IPS DF 4.7 (cell line): Measurements from ENCODE around the gene CNIH3.
"Not testable (repeated sequence)": the region's sequence is repeated elsewhere in the genome, so short reads cannot be mapped to it uniquely, and the experiment has no call there.

ENCODE experiments used
- DNase-seq: peaks from one replicate; pipeline ENCODE4 v3.0.0-alpha.2; 2013; ENCODE audit warnings: low spot score; ENCODE audit errors: extremely low read depth

Gene CNIH3

GRCh38 chr1:224684979-224685425, 68.9 kb downstream of the CNIH3 start:
- no peak for DNase-seq

- DNase-seq: not testable (repeated sequence)
These were observed 70.0 kb downstream of the CNIH3 start for GRCh38 chr1:224686140-224686539.

DNA sequence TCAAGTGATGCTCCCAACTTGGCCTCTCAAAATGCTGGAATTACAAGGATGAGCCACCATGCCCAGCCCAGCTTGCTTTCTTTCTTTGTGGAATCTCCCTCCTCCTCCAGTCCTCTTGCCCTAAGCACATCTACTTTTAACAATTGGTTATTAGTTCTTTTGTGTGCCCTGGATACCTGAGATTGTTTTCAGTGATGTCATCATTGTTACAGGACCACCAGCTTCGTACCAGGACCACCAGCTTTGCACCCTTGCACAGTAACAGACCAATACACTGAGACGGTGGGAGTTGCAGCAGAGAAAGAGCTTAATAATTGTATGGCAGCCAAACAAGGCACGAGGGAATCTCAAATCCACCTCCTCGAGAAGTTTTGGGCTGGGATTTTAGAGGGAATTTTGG, 71.3 kb downstream of the CNIH3 start:
- no peak for DNase-seq

DNA sequence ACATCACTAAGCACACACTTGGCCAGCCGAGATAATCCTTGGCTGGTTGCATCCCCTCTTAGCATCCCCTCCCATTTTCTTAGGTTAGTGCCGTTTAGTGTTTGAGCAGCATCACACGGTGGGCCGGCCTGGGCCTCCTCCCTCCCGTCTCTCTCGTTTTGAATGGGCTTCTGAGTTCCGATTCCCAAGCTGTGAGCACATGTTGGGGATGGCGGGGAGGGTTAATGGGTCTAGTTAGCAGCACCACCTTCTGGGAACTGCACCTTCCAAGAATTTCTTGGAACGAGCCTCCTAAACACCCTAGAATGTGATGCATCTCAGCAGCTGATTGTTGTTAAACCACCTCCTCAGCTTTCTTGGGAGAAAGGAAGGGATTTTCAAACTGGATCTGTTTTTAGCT, 73.3 kb downstream of the CNIH3 start:
- DNase-seq: no peak

DNA sequence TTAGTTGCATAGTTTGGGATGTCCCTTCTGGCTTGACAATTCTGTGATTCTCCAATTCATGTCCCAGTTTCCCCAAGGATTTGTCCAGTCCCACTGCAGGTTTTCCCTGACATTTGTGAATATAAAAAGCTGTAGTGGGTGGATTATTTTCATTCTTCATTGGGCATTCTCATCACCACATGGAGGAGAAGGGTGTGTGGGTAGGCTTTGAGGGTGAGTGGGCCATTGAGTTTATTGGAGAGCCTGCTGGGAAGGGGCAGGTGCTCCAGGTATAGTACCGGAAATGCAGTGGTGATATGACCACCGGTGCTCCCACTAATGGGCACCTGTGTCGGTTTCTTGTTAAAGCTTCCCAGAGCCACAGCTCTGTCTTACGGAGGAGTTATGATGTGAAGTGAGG, 74.5 kb downstream of the CNIH3 start:
- no peak for DNase-seq

DNA sequence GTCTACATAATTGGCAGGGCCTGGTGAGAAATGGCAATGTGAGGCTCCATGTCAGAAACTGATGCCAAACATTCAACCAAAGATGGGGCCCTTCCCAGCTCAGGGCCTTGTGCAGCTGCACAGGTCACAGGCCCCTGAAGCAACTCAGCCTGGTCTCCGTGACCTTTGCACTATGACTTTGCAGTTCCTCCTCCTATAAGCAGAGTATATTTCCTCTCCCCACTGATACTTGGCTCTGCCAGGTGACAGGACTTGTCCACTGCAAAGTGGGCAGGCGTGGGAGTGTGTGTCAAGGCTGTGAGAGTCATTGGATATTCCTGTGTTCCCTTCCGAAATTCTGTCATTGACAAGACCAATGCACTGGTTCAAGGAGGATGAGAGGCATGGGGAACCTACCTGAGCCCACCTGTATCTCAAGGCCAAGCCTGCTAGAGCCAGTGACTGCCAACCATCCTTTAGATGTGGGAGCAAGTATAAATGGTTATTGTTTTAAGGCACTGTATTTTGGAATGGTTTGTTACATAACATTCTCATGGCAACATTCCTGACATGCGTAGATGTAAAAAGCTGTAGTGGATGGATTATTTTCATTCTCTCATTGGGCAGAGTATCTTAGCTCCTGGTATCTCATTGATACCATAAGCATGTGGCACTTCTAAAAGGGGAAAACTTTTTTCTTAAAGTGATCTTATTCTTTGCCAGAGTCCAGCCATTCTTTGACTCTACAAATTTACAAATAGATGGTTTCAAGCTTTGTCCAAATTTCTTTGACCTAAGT, 75.2 kb downstream of the CNIH3 start:
- DNase-seq: no peak

- no peak for DNase-seq
These were observed 78.9 kb downstream of the CNIH3 start for GRCh38 chr1:224694969-224695368.

DNA sequence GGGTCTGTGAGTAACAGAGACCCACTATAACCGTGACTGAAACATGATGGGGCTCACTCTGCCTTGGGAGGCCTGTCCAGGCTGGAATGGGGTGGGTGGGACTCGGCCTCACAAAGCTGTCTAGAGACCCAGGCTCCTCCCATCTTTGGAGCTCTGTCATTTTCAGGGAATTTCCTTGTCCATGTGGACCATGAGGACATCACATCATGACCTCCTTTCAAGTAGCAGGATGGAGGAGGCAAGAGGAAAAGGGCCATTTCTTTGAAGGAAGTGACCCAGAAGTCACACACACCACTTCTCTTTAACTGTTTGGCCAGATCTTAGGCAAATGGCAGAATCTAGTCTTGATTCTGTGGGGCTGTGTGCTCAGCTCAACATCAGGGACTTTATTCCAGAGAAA, 79.9 kb downstream of the CNIH3 start:
- DNase-seq: no peak

- no peak for DNase-seq
These were observed 81.0 kb downstream of the CNIH3 start for GRCh38 chr1:224696891-224697765.

- no peak for DNase-seq
These were observed 81.9 kb downstream of the CNIH3 start for GRCh38 chr1:224698015-224698451.

DNA sequence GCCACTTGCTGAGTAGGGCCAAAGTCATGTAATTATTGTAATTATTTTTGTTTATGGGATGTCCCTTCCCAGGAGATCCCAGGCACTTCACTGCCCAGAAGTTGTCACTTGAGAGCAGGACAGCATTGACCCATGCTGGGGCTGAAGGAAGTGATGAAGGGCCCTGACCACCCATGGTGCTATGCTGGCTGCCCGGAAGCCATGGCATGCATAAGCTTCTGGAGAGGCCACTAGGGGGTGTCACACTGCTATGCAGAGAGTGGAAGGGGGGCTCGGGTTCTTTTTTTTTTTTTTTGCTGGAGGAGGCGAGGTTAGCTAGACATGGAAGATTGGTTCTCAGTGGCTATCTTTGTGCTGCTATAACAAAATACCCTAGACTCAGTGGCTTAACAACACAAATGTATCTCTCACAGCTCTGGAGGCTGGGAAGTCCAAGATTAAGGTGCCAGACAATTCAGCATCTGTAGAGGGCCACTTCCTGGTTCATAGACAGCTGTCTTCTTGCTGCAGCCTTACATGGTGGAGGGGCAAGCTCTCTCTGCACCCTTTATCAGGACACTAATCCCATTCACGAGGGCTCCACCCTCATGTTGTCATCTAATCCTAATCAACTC, 84.9 kb downstream of the CNIH3 start:
- peak; percentile 46 for DNase-seq

DNA sequence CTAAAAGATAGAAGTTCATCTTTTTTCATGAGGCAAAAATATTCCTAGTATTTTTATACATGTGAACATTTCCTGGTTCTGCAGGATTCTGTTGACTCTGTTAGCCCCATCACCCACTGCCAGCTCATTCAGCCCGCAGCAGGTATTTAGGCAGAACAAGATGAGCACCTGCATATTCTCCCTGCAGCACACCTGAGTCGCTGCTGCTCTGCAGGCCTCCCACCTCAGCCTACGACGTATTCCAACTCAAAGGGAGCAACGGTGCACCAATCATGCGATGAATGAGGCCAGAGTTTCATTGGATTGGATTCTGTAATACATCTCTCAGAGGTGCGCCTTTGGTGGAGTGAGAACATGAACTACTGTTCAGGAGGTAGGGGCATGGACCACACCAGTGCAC, 87.6 kb downstream of the CNIH3 start:
- DNase-seq: no peak

DNA sequence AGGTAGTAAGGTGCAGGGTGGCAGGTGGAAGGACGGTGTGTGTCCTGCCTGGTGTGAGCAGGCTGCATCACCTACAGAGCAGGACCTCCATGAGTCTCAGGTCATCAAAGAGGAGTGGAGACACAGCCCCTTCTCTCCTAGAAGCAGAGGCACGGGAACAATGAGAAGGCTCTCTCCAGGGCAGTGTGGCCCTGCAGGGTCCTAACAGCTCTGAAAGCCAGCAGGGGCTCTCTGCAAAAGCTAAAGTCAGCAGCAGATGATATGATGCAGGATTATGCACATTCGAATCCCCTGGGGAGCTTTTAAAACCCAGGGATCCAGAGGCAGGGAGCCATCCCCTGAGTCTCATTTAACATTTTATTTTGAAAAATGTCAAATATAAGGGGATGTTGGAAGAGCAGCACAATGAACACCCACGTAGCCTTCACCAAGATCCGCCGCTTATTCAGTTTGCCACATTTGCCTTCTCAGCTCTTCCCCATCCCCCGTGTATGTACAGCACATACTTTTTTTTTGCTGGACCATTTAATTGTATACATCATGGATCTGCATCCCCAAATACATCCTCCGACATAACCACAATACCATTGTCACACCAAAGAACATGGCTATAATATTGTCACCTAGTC, 88.1 kb downstream of the CNIH3 start:
- DNase-seq: no peak

- DNase-seq: no peak
These were observed 89.5 kb downstream of the CNIH3 start for GRCh38 chr1:224705578-224705977.

DNA sequence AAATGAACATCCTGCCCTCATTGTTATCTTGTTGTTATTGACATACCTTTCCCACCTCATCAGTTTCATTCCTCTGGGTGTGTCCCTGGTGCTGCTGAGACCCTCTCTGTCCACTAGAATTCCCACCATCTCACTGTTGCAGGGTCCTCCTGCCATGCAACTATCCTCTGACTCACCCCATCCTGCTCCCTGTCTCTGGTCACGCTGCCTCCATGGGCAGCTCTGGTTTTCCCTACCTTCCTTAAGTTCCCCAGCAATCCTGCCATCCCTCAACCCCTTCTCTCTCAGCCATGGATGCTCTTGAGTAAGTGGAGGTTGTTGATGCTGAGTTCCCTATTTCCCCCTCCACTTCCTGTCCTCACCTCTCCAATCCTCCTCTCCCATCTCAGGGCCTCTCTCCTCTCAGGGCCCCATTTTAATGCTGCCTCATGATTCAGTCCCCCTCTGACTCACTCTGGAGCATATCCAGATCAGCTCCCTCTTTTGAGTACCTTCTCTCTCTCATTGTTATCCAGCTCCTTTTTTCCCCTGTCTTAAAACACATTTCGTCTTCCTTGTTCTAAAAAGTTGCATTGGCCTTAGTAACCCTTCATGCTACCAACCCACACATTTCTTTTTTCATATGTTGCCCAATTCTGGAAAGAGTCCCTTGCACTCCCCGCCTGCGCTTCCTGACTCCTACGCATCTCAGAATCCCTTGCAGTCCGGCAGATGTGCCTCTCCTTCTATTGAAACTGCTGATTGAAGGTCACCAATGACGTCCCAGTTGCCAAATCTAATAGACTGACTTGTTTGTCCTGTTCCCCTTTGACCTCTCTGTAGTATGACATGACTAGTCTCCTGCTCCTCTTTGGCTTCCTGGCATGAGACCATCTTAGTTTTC, 92.0 kb downstream of the CNIH3 start:
- DNase-seq: no peak

DNA sequence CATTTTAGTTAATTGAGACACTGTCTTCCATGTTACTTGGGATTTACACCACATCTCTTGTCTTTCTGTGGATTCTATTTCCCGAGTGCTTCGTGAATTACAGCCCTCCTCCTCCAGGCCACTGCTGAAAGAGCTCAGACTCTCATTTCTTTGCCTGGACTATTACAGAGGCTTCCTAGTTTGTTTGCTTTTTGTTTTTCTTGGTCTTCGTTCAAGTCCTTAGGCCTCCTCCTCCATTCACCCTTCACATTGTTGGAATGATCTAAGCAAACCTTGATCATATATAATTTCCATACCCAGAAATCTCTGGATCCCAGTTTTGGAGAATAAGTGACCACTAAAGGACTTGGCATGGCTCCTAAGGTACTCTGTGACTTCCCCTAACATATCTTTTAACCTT, 94.1 kb downstream of the CNIH3 start:
- DNase-seq: no peak

DNA sequence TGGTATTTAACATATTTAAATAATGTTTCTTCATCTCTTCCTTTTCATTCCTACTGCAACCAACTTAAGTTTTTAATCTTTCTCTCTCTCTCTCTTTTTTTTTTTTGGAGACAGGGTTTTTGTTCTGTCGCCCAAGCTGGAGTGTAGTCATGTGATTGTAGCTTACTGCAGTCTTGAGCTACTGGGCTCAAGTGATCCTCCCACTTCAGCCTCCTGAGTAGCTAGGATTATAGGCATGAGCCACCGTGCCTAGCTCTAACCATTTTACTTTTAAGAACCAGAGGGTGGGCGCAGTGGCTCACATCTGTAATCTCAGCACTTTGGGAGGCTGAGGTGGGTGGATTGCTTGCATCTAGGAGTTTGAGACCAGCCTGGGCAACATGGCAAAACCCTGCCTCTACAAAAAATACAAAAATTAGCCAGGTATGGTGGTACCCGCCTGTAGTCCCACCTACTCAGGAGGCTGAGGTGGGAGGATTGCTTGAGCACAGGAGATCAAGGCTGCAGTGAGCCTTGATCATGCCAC, 95.2 kb downstream of the CNIH3 start:
- not testable (repeated sequence) for DNase-seq

- no peak for DNase-seq
These were observed 95.8 kb downstream of the CNIH3 start for GRCh38 chr1:224711876-224712275.

DNA sequence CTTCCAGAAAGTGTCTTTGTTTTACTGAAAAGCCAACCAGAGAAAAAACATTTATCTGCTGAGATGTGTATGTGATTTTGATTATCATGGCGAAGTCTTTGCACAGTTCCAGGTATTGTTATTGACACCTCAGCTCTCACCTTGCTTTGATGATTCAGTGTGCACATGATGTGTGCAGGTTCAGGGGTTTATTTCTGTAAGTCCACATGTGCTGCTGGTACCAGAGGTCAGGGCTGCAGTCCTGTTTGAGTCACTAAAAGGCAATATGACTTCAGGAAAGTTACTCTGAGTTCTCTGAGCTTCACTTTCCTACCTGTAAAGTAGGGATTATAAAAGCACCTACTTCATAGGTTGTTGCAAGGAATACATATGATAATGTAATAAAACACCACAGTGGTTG, 97.1 kb downstream of the CNIH3 start:
- no peak for DNase-seq

DNA sequence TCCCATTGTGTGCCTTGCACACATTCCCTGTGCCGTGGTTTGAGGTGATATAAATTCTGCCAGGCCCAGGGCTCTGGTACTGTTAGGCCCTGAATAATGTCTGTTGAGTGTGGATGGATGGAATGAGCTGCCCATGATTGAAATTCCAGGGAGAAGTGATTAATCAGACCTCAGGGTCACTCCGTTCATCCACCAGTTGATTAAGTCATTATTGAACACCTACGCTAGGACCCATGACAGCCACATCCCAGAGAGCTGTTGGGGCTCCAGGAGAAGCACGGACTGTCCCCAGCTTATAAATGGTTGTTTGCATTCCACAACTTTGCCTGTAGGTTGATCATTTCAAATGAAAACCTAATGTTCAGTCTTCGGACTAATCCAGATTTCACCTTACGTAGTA, 98.4 kb downstream of the CNIH3 start:
- no peak for DNase-seq
